DOHH2 (cell line): ENCODE results near the gene CD163L1.

ENCODE experiments used
- H3F3A ChIP-seq: fragments of 200-600 bp; sonication (generic), shearing (Covaris generic); 2 replicates; pipeline ENCODE4 v1.6.0; 2016; ENCODE audit warnings: antibody characterized with exemption, mild to moderate bottlenecking; ENCODE audit not compliant: control insufficient read depth, insufficient read depth
- H3K27ac ChIP-seq: fragments of 200-600 bp; sonication (generic); 2 replicates; pipeline ENCODE4 v1.5.1; 2014; ENCODE audit warnings: low read depth, mild to moderate bottlenecking, low read length, moderate library complexity
- H3K27me3 ChIP-seq: fragments of 200-600 bp; sonication (generic); 2 replicates; pipeline ENCODE4 v1.6.1; 2014; ENCODE audit warnings: mild to moderate bottlenecking, low read length, mixed read lengths; ENCODE audit not compliant: control insufficient read depth
- H3K36me3 ChIP-seq: fragments of 200-600 bp; sonication (generic); 2 replicates; pipeline ENCODE4 v1.6.1; 2014; ENCODE audit warnings: mild to moderate bottlenecking, low read length, moderate library complexity, mixed read lengths; ENCODE audit not compliant: control insufficient read depth
- H3K4me1 ChIP-seq: fragments of 200-600 bp; sonication (generic); 2 replicates; pipeline ENCODE4 v1.6.1; 2014; ENCODE audit warnings: mild to moderate bottlenecking, low read length, mixed read lengths; ENCODE audit not compliant: control insufficient read depth
- H3K4me2 ChIP-seq: fragments of 200-600 bp; sonication (generic); 2 replicates; pipeline ENCODE4 v1.6.0; 2014; ENCODE audit warnings: mild to moderate bottlenecking, low read length, moderate library complexity
- H3K4me3 ChIP-seq: fragments of 200-600 bp; sonication (generic); 2 replicates; pipeline ENCODE4 v1.5.1; 2014; ENCODE audit warnings: mild to moderate bottlenecking, low read length, mixed read lengths
- H3K79me2 ChIP-seq: fragments of 200-600 bp; sonication (generic); 2 replicates; pipeline ENCODE4 v1.6.1; 2014; ENCODE audit warnings: mild to moderate bottlenecking, low read length, mixed read lengths; ENCODE audit not compliant: control insufficient read depth
- H3K9me2 ChIP-seq: fragments of 200-600 bp; sonication (generic); replicated peaks from 2 replicates; pipeline ENCODE4 v1.6.1; 2014; ENCODE audit warnings: mild to moderate bottlenecking, low read length, mixed read lengths; ENCODE audit not compliant: control insufficient read depth
- H3K9me3 ChIP-seq: fragments of 200-600 bp; sonication (generic); 2 replicates; pipeline ENCODE4 v1.6.1; 2014; ENCODE audit warnings: antibody characterized with exemption, low read length, mixed read lengths; ENCODE audit not compliant: control insufficient read depth, insufficient read depth
- H4K20me1 ChIP-seq: fragments of 200-600 bp; sonication (generic); 2 replicates; pipeline ENCODE4 v1.6.0; 2014; ENCODE audit warnings: low read depth, mild to moderate bottlenecking, antibody characterized with exemption, low read length, moderate library complexity; ENCODE audit not compliant: control insufficient read depth, insufficient read depth
- EZH2phosphoT487 ChIP-seq: fragments of 200-600 bp; sonication (generic); IDR thresholded peaks from 2 replicates; pipeline ENCODE4 v1.6.1; 2017; ENCODE audit warnings: borderline replicate concordance, mild to moderate bottlenecking, antibody characterized with exemption, low read length, moderate library complexity, mixed read lengths
- TF ChIP-seq, protein P1 (sequence below): fragments of 200-600 bp; sonication (generic); IDR thresholded peaks from one replicate; pipeline ENCODE4 v1.5.1; 2014; ENCODE audit warnings: antibody characterized with exemption, mild to moderate bottlenecking, low read depth, low read length; ENCODE audit not compliant: poor library complexity, severe bottlenecking

The CD163L1 gene

DNA sequence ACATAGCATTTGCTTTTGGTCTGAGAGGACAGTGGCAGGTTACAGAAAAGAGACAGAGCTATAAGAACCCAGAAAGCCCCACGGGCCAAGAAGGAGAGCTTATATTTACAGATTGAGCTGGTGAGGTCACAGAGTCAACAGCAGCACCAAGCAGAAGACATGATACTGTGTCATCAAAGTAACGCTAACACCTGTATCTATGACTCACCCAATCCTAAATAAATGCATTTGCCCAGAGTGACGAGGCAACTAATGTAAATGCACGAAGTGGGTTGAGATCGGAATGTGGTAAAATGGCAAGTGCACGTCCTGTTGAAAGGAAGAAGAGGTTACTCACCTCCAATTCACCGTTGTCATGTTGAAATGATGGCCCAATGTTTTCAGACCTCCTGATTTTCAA is 6.7 kb upstream of the CD163L1 start:
- Histone ChIP-seq H4K20me1 (no peaks in the 10 kb centered on the region), H3F3A (no peaks in the 10 kb centered on the region), H3K27me3 (no peaks in the 10 kb centered on the region), H3K4me3 (no peak overlapping the region), H3K79me2 (no peaks in the 10 kb centered on the region), H3K9me2 (no peaks in the 10 kb centered on the region), H3K36me3 (no peaks in the 10 kb centered on the region), H3K4me2 (no peak overlapping the region), H3K9me3 (no peaks in the 10 kb centered on the region), H3K4me1 (no peaks in the 10 kb centered on the region), H3K27ac (no peak overlapping the region)
- TF ChIP-seq EZH2phosphoT487: no peak
- TF ChIP-seq, protein P1, sequence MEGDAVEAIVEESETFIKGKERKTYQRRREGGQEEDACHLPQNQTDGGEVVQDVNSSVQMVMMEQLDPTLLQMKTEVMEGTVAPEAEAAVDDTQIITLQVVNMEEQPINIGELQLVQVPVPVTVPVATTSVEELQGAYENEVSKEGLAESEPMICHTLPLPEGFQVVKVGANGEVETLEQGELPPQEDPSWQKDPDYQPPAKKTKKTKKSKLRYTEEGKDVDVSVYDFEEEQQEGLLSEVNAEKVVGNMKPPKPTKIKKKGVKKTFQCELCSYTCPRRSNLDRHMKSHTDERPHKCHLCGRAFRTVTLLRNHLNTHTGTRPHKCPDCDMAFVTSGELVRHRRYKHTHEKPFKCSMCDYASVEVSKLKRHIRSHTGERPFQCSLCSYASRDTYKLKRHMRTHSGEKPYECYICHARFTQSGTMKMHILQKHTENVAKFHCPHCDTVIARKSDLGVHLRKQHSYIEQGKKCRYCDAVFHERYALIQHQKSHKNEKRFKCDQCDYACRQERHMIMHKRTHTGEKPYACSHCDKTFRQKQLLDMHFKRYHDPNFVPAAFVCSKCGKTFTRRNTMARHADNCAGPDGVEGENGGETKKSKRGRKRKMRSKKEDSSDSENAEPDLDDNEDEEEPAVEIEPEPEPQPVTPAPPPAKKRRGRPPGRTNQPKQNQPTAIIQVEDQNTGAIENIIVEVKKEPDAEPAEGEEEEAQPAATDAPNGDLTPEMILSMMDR: no peak

DNA sequence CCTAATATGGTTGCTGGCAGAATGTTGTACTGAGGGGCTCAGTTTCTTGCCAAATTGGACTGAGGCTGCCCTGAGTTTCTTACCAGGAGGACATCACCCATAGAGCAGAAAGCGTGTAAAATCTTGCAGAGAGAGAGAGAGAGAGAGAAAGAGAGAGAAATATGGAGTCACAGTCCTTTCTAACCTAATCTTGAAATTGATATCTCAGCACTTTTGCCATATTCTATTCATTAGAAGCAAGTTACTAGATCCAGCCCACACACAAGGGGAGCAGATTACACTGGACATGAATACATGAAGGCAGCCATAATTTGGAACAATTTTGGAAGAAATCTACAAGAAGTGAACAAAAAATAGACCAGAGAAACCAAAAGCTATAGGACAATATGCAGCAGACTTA is 4.1 kb upstream of the CD163L1 start:
- H3K4me3 ChIP-seq: no peak overlapping the region
- H3K9me3 ChIP-seq: no peaks in the 10 kb centered on the region
- TF ChIP-seq EZH2phosphoT487: no peak
- TF ChIP-seq, protein P1: no peak
- H3K4me2 ChIP-seq: no peak overlapping the region
- H3K36me3 ChIP-seq: no peaks in the 10 kb centered on the region
- H4K20me1 ChIP-seq: no peaks in the 10 kb centered on the region
- no peaks in the 10 kb centered on the region for H3K4me1 ChIP-seq
- no peaks in the 10 kb centered on the region for H3F3A ChIP-seq
- H3K79me2 ChIP-seq: no peaks in the 10 kb centered on the region
- no peak overlapping the region for H3K27ac ChIP-seq
- no peaks in the 10 kb centered on the region for H3K9me2 ChIP-seq
- H3K27me3 ChIP-seq: peaks cover 3% of the 10 kb centered on the region; the same call in 1 of the 2 replicates

DNA sequence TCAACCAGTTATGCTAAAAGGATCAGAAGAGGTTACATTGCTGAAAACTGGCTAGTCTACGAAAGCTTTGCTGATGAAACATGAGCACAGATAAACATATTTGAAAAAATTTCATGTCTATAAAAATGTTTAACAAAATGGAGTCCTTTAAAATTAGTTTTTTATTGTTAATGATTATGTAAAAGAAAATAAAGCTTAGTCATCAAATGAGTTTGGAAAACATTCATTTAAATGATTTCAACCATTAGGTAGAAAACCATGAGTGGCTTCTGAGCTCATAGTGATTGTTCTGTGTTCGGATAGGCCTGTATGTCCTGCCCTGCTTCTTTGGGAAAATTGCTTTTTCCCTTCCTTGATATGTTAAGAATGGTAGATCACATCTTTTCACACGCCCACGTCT is 584 bp upstream of the CD163L1 start:
- no peak overlapping the region for H3K4me3 ChIP-seq
- H3K9me3 ChIP-seq: no peaks in the 10 kb centered on the region
- no peaks in the 10 kb centered on the region for H3K9me2 ChIP-seq
- no peak for TF ChIP-seq EZH2phosphoT487
- TF ChIP-seq, protein P1: no peak
- H3K4me2 ChIP-seq: no peak overlapping the region
- no peaks in the 10 kb centered on the region for H3K36me3 ChIP-seq
- no peaks in the 10 kb centered on the region for H3K4me1 ChIP-seq
- H3K27me3 ChIP-seq: peaks cover 3% of the 10 kb centered on the region; the same call in 1 of the 2 replicates
- H4K20me1 ChIP-seq: no peaks in the 10 kb centered on the region
- H3K79me2 ChIP-seq: no peaks in the 10 kb centered on the region
- H3K27ac ChIP-seq: no peak overlapping the region
- no peaks in the 10 kb centered on the region for H3F3A ChIP-seq

DNA sequence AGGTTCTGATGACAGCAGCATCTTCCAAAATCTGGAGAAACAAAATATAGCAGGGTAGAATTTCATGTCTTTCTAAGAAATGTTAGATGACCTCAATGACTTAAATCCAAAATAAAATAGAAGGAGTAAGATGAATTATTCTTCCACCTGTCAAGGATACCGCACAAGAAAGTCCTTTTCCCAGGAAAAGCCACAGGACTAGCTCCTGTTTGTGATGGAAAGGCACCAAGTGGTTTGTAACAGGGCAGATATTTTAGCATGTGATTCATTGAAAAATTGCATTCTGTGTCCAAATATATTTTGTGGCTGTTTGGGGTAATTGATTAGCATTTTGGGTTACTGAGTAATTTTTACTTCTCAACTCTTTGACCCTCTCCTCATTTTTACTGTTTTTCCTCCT is 2.7 kb downstream of the CD163L1 start:
- Histone ChIP-seq H3K79me2 (no peaks in the 10 kb centered on the region), H3K9me3 (no peaks in the 10 kb centered on the region), H4K20me1 (no peaks in the 10 kb centered on the region), H3K4me3 (no peak overlapping the region), H3K36me3 (no peaks in the 10 kb centered on the region), H3K27me3 (peaks cover 3% of the 10 kb centered on the region; the same call in 1 of the 2 replicates), H3K4me2 (no peak overlapping the region), H3F3A (no peaks in the 10 kb centered on the region), H3K27ac (no peak overlapping the region), H3K9me2 (no peaks in the 10 kb centered on the region), H3K4me1 (no peaks in the 10 kb centered on the region)
- TF ChIP-seq, protein P1: no peak
- no peak for TF ChIP-seq EZH2phosphoT487
